HepG2 (cell line): ENCODE results near the gene CYSLTR2. TPM values are rescaled to one million over a fixed set of nuclear protein-coding genes. Genes with fewer than 3 reads are reported as not detected.

Experiments
- ATAC-seq: fragments of 200-7000 bp; cut with Tn5 transposase; 3 replicates; pipeline ENCODE4 v1.9.1; 2020; ENCODE audit warnings: mild to moderate bottlenecking, moderate library complexity
- BruUV-seq: library from RNA; stranded (reverse); fragments of 400-500 nt; replicated peaks from 2 replicates; lab custom pipeline; 2021; lab: Mats Ljungman, UMichigan
- CTCF ChIA-PET: fragments of 300-600 bp; formaldehyde crosslinking; extraction: SDS; loops from one replicate; lab custom pipeline; 2021; ENCODE audit warnings: low total read pairs, inconsistent platforms, low intra/inter-chr PET ratio; lab: Yijun Ruan, JAX
- POLR2A ChIA-PET: fragments of 350-600 bp; sonication (Branson Sonifier 250); formaldehyde crosslinking; loops from one replicate; lab custom pipeline; 2020; ENCODE audit warnings: antibody characterized with exemption, inconsistent platforms; lab: Yijun Ruan, JAX
- DNase-seq: peaks from one replicate; pipeline ENCODE4 v3.0.0-alpha.2; 2015; ENCODE audit warnings: low spot score
- FAIRE-seq: peaks from 3 replicates; lab custom pipeline; 2011; peaks lifted over from hg19 to GRCh38; lab: Jason Lieb, UNC
- H2AFZ ChIP-seq: one replicate; pipeline ENCODE4 v1.6.1; 2011; ENCODE audit warnings: low read length, inconsistent platforms
- H3K27ac ChIP-seq: fragments of 300-600 bp; 3 replicates; pipeline ENCODE4 v1.8.0; 2011; ENCODE audit warnings: mixed run types, mild to moderate bottlenecking, mixed read lengths, low read length, inconsistent platforms; ENCODE audit not compliant: insufficient read depth; ENCODE audit errors: extremely low read length
- H3K27me3 ChIP-seq, 2 experiments: fragments of 200-600 bp in 1 of 2; 2 replicates in 1 of 2; 3 replicates in 1 of 2; pipeline versions ENCODE4 v1.6.0 to v1.8.0; 2011; ENCODE audit warnings: low read length in 2 of 2, mild to moderate bottlenecking in 2 of 2, moderate library complexity in 2 of 2, inconsistent platforms in 1 of 2; ENCODE audit not compliant: insufficient read depth in 2 of 2, control insufficient read depth in 1 of 2
- H3K36me3 ChIP-seq, 2 experiments: fragments of 200-600 bp in 1 of 2; replicated peaks in 1 of 2; 2 replicates in 1 of 2; 3 replicates in 1 of 2; pipeline versions ENCODE4 v1.5.1 to v1.8.0; 2011; ENCODE audit warnings: low read length in 2 of 2, inconsistent platforms in 1 of 2; ENCODE audit not compliant: insufficient read depth in 2 of 2, control insufficient read depth in 1 of 2
- H3K4me1 ChIP-seq: 2 replicates; pipeline ENCODE4 v1.5.1; 2012; ENCODE audit warnings: low read length, inconsistent platforms; ENCODE audit not compliant: insufficient read depth
- H3K4me2 ChIP-seq: 2 replicates; pipeline ENCODE4 v1.6.0; 2011; ENCODE audit warnings: low read depth, low read length, inconsistent platforms
- H3K4me3 ChIP-seq, 3 experiments: fragments of 200-600 bp in 1 of 3; sonication (generic), shearing (Covaris generic) in 1 of 3; replicated peaks in 1 of 3; 2 replicates each; pipeline ENCODE4 v1.5.1; 2011 to 2016; ENCODE audit warnings: low read length in 3 of 3, inconsistent platforms in 2 of 3, low read depth in 2 of 3, mild to moderate bottlenecking in 2 of 3, control low read depth in 1 of 3, mixed read lengths in 1 of 3; ENCODE audit not compliant: insufficient read depth in 1 of 3
- H3K79me2 ChIP-seq: one replicate; pipeline ENCODE4 v1.6.1; 2011; ENCODE audit warnings: low read length, inconsistent platforms; ENCODE audit not compliant: insufficient read depth
- H3K9ac ChIP-seq: 2 replicates; pipeline ENCODE4 v1.6.0; 2011; ENCODE audit warnings: mild to moderate bottlenecking, low read depth, low read length, inconsistent platforms; ENCODE audit not compliant: insufficient read depth
- H3K9me3 ChIP-seq: 2 replicates; pipeline ENCODE4 v1.5.1; 2012; ENCODE audit warnings: mild to moderate bottlenecking, low read length
- H4K20me1 ChIP-seq: 2 replicates; pipeline ENCODE4 v1.6.0; 2011; ENCODE audit warnings: inconsistent platforms, mild to moderate bottlenecking, low read length, moderate library complexity; ENCODE audit not compliant: insufficient read depth
- EED ChIP-seq: sonication (generic); formaldehyde crosslinking; IDR thresholded peaks from 2 replicates; pipeline ENCODE4 v1.5.0; 2020; ENCODE audit warnings: mild to moderate bottlenecking, missing genetic modification reagents
- ERF ChIP-seq: IDR thresholded peaks from 2 replicates; pipeline ENCODE4 v1.6.1; 2018; ENCODE audit warnings: missing biosample characterization, missing genetic modification reagents
- KAT7 ChIP-seq: IDR thresholded peaks from 2 replicates; pipeline ENCODE4 v1.6.1; 2018; ENCODE audit warnings: borderline replicate concordance, missing compliant biosample characterization
- ONECUT2 ChIP-seq: sonication (generic); formaldehyde crosslinking; IDR thresholded peaks from 2 replicates; pipeline ENCODE4 v1.4.0; 2020; ENCODE audit warnings: missing genetic modification reagents
- TBX3 ChIP-seq: fragments of 450-650 bp; IDR thresholded peaks from 2 replicates; pipeline ENCODE4 v1.6.1; 2017; ENCODE audit warnings: antibody characterized with exemption, mild to moderate bottlenecking, inconsistent platforms, borderline replicate concordance
- TFAP4 ChIP-seq: sonication (generic); IDR thresholded peaks from 2 replicates; pipeline ENCODE4 v1.6.1; 2016; ENCODE audit warnings: low read depth, borderline replicate concordance
- TMF1 ChIP-seq: sonication (generic); formaldehyde crosslinking; IDR thresholded peaks from 2 replicates; pipeline ENCODE4 v1.8.1; 2022; ENCODE audit warnings: low read depth, missing genetic modification reagents
- ZBTB39 ChIP-seq: sonication (generic); formaldehyde crosslinking; IDR thresholded peaks from 2 replicates; pipeline ENCODE4 v1.5.0; 2020; ENCODE audit warnings: missing genetic modification reagents
- ZMYM4 ChIP-seq: sonication (generic); formaldehyde crosslinking; IDR thresholded peaks from 2 replicates; pipeline ENCODE4 v1.8.1; 2023; ENCODE audit warnings: mild to moderate bottlenecking, missing genetic modification reagents
- ZNF7 ChIP-seq: IDR thresholded peaks from 2 replicates; pipeline ENCODE4 v1.6.1; 2016; ENCODE audit warnings: missing biosample characterization, missing genetic modification reagents
- ZSCAN12 ChIP-seq: sonication (generic); formaldehyde crosslinking; IDR thresholded peaks from 2 replicates; pipeline ENCODE4 v1.9.0; 2021; ENCODE audit warnings: mild to moderate bottlenecking, missing genetic modification reagents
- ZSCAN22 ChIP-seq: sonication (generic); formaldehyde crosslinking; IDR thresholded peaks from 2 replicates; pipeline ENCODE4 v1.4.0; 2020; ENCODE audit warnings: mild to moderate bottlenecking, missing genetic modification reagents
- WGBS: methylation state at CpG from one replicate; pipeline ENCODE4 v1.1.6; 2017; ENCODE audit warnings: low lambda C conversion rate; 5-methylcytosine and 5-hydroxymethylcytosine counted together
- in situ Hi-C: cut with HindIII; loops from 2 replicates; pipeline ENCODE4 v1.10.0; 2017; ENCODE audit warnings: low pct_unique_long_range_greater_than_20kb; ENCODE audit not compliant: extremely low pct_ligation_motif_present
- intact Hi-C: fragments of 100-400 bp; cut with micrococcal nuclease; formaldehyde crosslinking; loops from one replicate; pipeline ENCODE4 v1.10.0; 2022; ENCODE audit not compliant: unreplicated experiment
- polyA plus RNA-seq, 8 experiments: library from polyadenylated mRNA; depleted of rRNA in 3 of 8; stranded (reverse) in 7 of 8; unstranded in 1 of 8; fragments of >200 nt; fragmentation: Illumina TruSeq in 4 of 8; extraction: Trizol in 4 of 8; gene quantifications; 2 replicates each; pipeline versions ENCODE4 v1.2.1 to v1.2.3, GENCODE V29; 2011 to 2016; ENCODE audit warnings: low read depth in 4 of 8, missing spikeins in 1 of 8, mixed read lengths in 1 of 8; ENCODE audit not compliant: insufficient read depth in 1 of 8
- total RNA-seq, 5 experiments: library from RNA; depleted of rRNA; stranded (reverse); fragments of >200 nt; fragmentation: Illumina TruSeq; extraction: Trizol; gene quantifications; 2 replicates each; pipeline ENCODE4 v1.2.3, GENCODE V29; 2016; ENCODE audit warnings: low read depth in 1 of 5

The CYSLTR2 gene
- total and polyA plus RNA-seq, 2 of the 13 experiments (the other 11 are each of a cell fraction or from before 2014, with no cell fraction given): not detected

GRCh38 chr13:48750588-48751383 lies 97.1 kb downstream of the CYSLTR2 start (continued):
- TF ChIP-seq ZMYM4 (no peak), ONECUT2 (CRISPR knock-in tag) (no peak), ZNF7 (CRISPR knock-in tag) (no peak), ZBTB39 (CRISPR knock-in tag) (no peak), ERF (CRISPR knock-in tag) (no peak), EED (CRISPR knock-in tag) (no peak), KAT7 (CRISPR knock-in tag) (no peak), ZSCAN22 (CRISPR knock-in tag) (no peak), TMF1 (no peak)

GRCh38 chr13:48760626-48761025 lies 106.9 kb downstream of the CYSLTR2 start:
- FAIRE-seq (no peak), DNase-seq (no peak)
- Histone ChIP-seq H3K79me2 (no peaks in the 10 kb centered on the region), H3K9ac (no peak overlapping the region), H3K4me2 (no peak overlapping the region), H3K36me3 (no peaks in the 10 kb centered on the region), H3K4me1 (no peaks in the 10 kb centered on the region)
- CTCF ChIA-PET: no interaction called here
- intact Hi-C loops (no loop called here), in situ Hi-C loops (loop anchor here (25.0 kb wide), 2 partner anchors 448 to 623 kb away; partner anchors contain the start of gene RB1)
- WGBS: 50% methylated on average over 9 of the region's 9 CpGs
- TF ChIP-seq TBX3 (no peak), ZSCAN12 (no peak), TFAP4 (no peak)
- TF ChIP-seq, all 625 proteins: peak for 0
- Histone ChIP-seq H2AFZ (no peak overlapping the region), H3K4me3 (no peak overlapping the region), H4K20me1 (no peaks in the 10 kb centered on the region), H3K9me3 (no peaks in the 10 kb centered on the region; the same call in 1 of the 2 replicates), H3K27me3 (no peaks in the 10 kb centered on the region; a peak in 1 of 5 replicates), H3K27ac (no peak overlapping the region)
- no peak for ATAC-seq
- POLR2A ChIA-PET: no interaction called here
- BruUV-seq: no TSS peak

Other genes starting within 250 kb of the CYSLTR2 start
- gene LPAR6, start 240.8 kb upstream of the CYSLTR2 start, total RNA-seq (2016; rRNA removed; fragmentation: Illumina TruSeq; extraction: Trizol): 17.9 and 24.4 TPM in 2 replicates
- 83.4 and 149 TPM in 2 replicates for gene LPAR6, start 240.8 kb upstream of the CYSLTR2 start, polyA plus RNA-seq (2011; rRNA removed)
- gene RCBTB2, start 120.8 kb upstream of the CYSLTR2 start, total RNA-seq (2016; rRNA removed; fragmentation: Illumina TruSeq; extraction: Trizol): 1.9 and 3.0 TPM in 2 replicates
- gene RCBTB2, start 120.8 kb upstream of the CYSLTR2 start, polyA plus RNA-seq (2011; rRNA removed): 1.8 and 2.7 TPM in 2 replicates